HG03469 (cell line): Measurements from ENCODE around the gene USB1.

Experiments
- ATAC-seq: cut with Tn5 transposase; IDR thresholded peaks from one replicate; pipeline ENCODE4 v1.9.1; 2021; ENCODE audit warnings: mild to moderate bottlenecking, moderate library complexity, moderate number of reproducible peaks; ENCODE audit not compliant: unreplicated experiment

USB1 gene

DNA sequence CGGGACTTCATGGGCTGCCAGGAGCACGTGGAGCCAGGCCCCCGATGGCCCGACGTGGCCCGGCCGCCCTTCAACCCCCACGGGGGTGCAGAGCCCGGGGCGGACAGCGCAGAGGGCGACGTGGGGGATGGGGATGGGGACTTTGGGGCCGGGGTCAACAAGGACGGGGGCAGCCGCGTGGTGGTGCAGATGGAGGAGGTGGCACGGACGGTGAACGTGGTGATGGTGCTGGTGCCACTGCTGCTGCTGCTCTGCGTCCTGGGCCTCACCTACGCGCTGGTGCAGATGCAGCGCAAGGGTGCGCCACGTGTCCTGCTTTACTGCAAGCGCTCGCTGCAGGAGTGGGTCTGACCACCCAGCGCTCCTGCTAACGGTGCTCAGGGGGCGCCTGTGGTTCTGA is 43.9 kb downstream of the USB1 start:
- no peak for ATAC-seq

DNA sequence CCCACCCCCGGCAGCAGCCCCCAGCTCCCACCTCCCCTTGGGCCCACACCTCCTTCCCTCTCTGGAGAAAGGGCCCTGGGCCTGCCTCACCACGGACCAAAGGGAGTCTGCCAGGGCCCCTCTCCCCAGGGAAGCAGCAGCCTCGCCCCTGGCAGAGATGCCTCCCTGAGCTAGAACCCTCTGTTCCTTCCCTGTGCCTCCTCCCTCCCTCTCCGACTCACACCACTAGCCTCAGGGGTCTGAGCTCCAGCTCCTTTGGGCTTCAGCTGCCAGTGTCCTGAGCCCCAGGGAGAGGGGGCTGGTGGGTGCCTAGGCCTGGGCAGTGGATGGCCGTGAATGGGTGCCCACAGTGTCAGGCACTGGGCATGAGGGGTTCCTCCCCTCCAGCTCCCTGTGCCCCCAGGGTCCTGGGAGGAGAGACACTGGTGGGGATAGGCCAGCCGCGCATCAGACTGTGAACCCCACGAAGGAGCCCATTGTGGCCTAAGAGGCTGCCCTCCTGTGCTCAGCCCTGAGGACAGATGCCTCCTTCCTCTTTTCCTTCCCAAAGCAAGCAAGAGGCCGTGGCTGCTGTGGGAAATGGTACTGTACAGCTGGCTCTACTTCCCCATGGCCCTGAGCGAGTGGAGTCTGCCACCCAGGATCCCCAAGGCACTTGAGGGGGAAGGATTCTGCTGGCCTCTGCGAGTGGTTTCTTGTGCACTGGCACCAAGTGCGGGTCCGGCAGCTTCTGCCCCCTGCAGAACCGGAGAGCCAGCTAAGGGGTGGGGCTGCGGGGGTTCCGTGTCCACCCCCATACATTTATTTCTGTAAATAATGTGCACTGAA is 45.1 kb downstream of the USB1 start:
- no peak for ATAC-seq

DNA sequence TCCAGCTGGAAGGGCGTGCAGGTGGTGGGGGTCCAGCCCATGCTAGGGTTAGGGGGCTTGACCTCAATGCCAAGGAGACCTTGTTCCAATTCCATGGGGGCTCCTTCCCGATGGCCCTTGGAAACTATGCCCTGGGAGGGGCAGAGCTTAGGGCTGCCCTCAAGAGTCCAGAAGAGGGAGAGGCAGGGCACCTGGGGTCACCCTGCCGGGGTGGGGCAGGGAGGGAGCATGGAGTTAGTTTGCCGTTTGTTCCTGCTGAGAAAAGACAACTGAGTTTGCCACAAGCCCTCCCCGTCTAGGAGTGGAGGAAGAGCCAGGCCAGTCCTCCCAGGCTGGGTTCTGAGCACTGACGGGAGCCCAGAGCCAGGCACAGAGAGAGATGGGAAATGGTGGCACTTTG is 45.7 kb downstream of the USB1 start:
- no peak for ATAC-seq

DNA sequence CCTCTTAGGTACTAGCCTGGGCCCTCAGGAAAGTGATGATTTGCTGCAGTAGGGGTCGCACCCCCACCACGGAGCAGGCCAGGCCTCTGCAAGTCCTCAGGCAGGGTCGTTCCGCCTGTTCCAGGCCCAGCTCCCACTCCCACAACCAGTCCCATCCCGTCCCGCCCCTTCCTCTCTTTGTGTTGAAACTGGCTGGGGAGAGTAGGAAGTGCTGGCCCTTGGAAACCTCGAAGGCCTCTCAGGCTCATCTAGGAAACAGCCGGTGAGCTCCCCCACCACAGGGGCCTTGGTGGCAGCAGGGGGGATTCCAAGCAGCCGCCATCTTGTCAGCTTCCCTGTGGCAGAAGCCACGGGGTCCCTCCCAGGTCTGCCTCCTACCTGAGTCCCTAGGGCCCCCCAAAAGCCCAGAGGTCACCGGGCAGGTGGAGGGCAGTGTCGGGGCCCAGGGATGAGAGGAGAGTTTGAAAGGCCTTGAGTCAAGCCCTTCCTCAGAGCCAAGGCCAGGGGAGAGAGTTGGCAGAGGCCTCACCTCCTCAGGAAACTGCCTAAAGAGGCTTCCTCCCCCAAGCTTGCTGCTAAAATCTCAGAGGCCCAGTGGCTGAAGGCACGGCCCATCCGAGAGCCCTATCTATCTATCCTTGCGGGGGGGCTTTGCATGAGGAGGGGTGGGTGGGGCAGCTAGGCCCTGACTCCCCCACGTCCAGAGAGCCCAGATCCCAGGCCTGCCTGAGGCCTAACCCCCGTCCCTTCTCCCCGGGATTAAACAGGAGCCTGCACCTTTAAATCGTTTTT is 46.5 kb downstream of the USB1 start:
- no peak for ATAC-seq

DNA sequence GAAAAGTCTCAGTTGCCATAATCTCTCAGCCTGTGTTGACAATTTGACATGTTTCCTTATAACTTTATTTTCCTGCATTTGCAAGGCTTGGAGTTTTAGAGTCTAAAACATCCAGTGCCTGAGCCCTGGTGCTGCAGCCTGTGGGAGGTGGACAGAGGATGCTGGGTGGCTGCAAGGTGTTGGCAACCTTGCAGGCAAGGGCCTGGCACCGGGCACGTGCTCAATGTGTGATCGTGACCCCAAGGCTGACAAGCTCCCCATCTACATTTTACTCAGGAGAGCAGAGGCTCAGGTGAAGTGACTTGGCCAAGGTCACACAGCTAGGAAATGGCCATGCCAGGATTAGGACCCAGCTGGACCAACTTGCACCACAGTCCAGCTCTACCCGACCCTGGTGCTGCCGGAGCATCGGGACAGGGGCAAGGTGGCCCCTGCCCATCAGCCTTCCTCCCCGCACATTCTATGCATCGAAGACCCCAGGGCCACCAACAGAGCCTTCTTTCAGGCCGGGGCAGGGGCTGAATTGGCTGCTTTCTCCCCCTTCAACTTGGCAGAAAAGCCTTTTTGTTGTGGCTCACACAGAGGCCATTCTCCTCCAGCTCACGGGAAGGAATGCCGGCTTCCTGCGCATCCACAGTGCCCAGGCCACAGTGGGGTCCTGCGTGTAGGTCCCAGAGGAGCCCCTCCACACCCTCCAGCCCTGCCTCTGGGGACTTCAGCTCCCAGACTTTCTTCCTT is 47.5 kb downstream of the USB1 start:
- no peak for ATAC-seq

DNA sequence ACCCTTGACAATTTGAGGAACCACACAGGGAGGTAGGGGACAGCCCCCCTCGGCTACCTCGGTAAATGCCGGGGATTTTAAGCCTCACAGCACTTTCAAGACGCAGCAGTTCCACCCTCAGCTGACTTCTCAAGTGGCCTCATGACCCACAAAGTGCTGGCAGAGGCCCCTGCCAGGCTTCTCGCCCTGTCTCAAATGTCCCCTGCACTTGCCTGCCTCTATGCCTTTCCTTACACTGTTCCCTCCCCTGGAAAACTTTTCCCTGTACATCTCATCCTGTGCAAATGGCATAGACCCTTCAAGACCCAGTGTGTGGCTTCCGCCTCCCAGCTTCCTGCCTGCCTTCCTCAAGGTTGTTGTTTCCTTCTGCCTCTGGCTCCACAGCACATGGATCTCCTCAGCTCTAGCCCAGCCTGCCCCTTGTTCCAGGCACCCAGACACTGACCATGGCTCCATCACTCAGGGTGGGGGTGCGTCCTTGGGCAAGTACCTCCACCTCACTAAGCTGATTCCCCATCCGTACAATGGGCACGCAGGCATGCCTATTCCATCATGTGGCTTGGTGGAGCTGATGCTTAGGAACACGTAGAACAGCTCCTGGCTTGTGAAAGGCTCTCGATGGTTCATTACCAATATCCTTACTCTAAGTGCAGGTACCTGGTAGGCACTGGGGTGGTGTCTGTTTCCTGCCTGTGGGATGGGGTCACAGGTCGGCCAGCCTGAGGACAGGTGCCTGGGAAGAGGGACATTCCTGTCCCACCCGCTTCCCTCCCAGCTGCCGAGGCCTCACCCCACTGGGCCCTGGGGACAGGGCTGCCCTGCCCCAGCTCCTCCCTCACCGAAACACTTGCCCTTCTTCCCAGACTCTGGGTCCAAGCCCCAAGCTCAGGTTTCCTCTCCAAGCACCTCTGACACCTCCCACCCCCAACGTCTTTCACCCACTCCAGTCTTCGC is 48.3 kb downstream of the USB1 start:
- no peak for ATAC-seq

DNA sequence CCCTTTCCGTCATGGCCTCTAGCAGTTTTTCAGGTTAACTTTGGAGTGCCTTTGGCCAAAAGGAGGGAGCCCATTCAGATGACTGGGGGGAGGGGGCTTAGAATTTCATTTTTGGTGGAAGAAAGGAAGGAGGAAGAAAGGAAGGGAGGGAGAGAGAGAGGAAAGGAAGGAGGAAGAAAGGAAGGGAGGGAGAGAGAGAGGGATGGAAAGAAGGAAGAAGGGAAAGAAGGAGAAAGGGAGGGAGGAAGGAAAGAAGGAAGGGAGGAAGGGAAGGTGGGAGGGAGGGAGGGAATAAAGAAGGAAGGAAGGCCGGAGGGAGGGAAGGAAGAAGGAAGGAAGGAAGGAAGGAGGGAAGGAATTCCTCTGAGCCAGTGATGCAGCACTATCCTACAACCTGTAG is 50.1 kb downstream of the USB1 start:
- ATAC-seq, result no peak

DNA sequence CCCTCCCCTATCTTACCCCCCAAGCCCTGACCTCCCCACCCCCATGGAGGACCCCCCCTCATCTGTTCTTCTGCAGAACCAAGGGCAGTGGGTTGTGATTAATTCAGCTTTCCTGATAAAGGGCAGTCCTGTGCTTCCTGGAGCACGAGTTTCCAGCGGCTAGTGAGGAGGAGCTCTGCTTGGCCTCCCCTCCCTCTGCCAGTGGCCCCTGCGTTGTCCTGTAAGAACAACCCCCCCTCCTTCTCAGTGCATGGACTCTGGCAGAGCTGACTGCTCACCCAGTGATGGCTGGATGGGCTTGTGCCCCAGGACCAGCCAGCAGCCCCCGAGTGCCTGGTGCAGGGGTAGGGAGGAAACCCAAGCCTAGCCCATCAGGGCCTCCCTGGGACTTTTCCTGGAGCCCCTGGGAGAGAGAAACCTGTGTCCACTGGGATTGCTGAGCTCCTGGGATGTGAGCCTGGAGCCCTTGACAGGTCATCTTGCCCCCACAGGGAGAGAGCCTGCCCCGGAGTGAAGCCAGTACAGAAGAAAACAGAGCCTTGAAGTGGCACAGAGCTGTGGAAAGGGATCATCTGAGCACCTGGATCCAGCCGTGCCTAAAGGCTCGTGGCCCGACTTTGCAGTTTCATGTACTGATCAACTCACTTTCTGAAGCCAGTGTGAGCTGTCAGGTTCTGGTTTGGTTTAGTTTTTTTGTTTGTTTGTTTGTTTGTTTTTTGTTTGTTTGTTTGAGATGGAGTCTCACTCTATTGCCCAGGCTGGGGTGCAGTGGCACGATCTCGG is 50.8 kb downstream of the USB1 start:
- no peak for ATAC-seq

DNA sequence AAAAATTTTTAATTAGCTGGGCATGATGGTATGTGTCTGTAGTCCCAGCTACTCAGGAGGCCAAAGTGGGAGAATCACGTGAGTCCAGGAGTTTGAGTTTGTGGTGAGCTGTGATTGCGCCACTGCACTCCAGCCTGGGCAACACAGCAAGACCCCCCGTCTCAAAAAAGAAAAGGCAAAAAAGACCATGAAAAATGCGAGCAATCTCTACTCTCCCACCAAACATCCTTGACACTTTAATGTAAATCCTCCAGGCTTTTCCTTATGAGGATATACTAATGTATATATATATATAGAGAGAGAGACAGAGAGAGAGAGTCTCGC is 52.4 kb downstream of the USB1 start:
- ATAC-seq, result no peak

DNA sequence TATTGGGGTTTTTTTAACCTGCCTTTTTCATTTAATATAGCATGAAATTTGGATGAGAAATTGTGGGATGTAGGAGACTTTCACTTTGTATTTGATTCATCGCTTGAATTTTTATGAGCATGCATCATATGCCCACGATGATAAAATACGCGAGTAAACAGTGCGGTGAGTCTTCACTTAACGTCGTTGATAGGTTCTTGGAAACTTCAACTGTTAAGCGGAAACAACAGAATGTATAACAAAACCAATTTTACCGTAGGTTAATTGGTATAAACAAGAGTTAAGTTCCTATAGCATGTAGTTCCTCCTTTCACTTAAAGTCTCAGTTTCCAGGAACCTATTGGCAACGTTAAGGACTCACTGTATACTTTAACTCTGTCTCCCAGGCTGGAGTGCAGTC is 53.1 kb downstream of the USB1 start:
- ATAC-seq, result no peak

DNA sequence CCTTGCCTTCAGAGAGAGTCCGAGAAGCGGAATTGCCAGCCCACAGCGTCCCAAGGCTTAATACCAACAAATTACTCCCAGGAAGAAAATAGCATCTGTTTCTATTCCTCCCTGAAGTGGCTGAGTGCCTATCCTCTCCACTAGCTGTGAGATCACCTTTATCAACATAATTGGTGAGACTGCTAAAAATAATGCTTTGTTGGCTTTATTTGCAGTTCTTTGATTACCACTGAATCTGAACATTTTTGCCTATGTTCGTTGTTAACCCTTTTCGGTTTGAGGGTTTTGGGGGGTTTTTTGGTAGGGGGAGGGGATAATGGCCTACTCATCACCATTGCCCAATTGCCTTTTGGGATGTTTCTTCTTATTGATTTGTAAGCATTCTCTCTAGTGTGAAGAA is 55.4 kb downstream of the USB1 start:
- ATAC-seq, result no peak

DNA sequence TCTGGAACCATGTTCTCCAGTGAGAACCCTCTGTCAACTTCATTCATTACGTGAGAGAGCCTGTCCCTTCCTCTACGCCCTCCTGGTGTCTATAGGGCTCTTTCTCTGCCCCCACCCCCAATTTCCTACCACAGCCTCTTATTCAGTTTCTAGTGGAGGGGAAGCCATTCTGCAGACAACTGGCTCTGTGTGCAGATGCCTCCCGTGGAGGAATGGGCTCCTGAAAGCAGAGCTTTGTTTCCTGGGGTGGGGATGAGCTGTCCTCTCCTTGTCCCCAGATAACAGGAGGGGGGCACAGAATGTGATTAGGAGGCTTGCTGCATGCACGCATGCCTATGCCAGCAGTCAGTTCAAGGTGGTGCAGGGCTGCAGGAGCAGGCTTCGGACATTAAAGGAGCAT is 55.9 kb downstream of the USB1 start:
- no peak for ATAC-seq

DNA sequence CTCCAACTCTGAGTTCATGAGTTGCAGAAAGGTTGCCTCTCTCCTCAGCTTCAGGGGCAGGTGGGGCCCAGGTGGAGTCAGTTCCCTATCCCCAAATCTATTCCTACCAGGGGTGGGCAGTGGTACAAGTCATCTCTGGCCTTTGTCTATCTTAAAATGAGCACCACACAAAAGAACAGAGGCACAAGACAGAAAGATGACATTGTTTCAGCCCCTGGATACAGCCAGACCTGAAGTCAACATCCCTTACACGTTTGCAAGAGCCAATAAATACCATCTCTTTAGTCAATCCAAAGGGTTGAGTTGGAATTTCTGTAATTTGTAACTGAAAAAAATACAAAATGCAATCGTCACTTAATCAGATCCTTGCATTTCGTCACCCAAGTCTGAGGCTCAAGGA is 56.6 kb downstream of the USB1 start:
- no peak for ATAC-seq

DNA sequence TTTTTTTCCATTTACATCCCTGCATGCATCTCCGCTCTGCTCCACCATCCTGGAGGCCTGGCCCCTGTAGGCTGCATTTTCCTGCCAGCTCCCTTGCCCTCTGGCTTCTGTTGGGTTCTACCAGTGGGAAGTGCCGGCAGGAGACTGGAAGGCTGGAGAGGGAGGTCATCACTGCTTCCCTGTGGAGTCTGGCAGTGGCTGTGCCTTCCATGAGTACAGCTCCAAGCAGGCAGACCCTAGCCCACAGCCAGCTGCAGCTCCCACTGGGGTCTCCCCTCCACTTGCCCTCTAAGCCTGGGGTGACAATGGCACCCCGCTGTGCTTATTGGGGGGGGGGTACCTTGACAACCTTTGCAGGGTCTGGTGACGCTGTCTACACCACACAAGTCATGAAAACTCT is 61.6 kb downstream of the USB1 start:
- ATAC-seq, result no peak

DNA sequence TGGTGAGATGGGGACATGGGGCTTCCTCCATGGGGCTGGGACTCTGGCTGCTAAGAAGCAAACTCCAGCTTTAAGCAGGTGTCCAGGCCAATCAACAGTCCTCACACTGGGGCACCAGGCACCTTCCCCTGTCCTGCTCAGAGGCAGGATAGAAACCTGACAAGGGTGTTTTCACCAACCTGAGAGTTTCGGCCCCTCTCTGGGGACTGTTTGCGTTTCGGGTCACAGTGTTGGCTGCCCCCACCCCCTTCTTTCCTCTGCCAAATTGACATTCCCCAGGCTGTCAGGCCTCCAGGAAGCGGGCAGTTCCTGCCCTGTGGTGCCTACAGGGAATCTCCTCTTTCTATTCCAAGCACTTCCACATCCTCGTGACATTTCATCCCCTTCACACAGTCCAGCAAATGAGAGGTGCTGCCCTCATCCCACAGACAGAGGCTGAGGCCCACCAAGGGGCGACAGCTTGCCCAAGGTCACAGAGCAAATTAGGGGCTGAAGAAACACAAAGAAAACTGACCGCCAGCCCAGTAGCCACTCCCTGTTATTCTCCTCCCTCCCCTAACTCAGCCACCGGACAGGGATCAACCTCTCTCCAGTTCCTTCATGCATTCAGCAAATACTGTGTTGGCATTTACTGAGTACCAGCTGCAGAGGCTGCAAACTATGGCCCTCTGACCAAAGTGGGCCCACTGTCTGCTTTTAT is 62.3 kb downstream of the USB1 start:
- no peak for ATAC-seq

DNA sequence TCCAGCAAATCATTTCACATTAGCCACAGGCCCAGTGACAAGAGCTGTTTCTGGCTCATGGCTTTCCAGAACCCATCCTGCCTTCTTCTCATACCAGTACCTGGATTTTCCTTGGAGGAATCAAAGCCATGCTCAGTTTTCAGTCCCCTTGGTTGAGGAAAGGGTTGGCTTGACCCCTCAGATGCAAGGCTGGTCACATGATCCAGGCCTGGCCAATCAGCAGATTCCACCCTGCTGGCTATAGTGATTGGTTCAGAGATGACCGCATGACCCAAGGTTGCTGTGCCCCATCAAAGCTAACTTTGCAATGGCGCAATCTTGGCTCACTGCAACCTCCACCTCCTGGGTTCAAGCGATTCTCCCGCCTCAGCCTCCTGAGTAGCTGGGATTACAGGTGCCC is 69.4 kb downstream of the USB1 start:
- no peak for ATAC-seq
